Esophagus squamous epithelium (tissue), 4 donors: ENCODE measurements around the gene TMEM198.

Experiments used
- POLR2A ChIP-seq, 4 donors: fragments of 450-650 bp; IDR thresholded peaks; one replicate each; pipeline ENCODE4 v1.6.1; 2017; ENCODE audit warnings: antibody characterized with exemption in 4 of 4, mild to moderate bottlenecking in 4 of 4, moderate library complexity in 3 of 4
- TF ChIP-seq, protein P1 (sequence below), 6 experiments: fragments of 450-650 bp in 4 of 6; fragments of 200-600 bp in 2 of 6; sonication (generic) in 2 of 6; IDR thresholded peaks; one replicate each; pipeline ENCODE4 v1.5.1; 2016 to 2019; ENCODE audit warnings: antibody characterized with exemption in 6 of 6, mild to moderate bottlenecking in 4 of 6, moderate library complexity in 4 of 6

DNA sequence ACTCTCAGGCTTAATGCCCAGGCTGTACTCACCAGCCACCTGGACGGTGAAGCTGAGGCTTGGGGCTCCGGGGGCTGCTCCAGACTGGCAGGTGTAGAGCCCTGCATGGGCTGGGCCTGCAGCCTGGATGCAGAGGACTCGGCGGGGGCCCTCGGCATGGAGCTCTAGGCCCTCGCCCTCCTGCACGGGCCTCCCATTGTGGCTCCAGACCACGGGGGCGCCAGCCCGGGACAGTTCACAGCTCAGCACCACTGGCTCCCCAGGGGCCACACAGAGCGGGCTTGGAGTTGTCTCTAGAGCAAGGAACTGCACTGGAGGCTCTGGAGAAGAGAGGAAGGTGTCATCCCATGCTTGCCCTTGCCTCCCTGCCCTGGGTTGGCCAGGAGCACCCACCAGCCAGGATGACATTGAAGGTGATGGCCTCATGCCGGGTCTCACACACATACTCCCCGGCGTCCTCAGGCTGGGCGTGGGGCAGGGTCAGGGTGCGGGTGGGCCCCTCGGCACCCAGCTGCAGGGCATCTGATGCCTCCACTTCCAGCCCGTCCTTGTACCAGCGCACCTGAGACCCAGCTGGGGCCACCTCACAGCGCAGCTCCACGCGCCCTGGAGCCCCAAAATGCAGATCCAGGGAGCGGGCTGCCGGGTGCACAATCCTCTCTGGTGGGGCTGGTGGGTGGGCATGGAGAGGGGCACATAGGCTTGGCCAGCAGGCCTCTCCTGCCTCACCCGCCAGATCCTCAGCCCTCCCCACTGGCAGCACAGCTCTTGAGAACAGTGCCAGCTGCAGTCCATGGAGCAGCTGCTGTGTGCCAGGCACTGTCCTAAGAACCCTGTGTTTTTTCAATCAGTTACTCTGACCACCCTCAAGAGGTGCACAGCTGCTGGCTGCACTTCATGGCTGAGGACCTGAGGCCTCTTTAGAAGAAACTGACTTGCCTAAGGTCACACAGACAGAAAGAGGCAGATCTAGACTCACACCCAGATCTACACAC, 14.3 kb downstream of the TMEM198 start:
- TF ChIP-seq, protein P1, sequence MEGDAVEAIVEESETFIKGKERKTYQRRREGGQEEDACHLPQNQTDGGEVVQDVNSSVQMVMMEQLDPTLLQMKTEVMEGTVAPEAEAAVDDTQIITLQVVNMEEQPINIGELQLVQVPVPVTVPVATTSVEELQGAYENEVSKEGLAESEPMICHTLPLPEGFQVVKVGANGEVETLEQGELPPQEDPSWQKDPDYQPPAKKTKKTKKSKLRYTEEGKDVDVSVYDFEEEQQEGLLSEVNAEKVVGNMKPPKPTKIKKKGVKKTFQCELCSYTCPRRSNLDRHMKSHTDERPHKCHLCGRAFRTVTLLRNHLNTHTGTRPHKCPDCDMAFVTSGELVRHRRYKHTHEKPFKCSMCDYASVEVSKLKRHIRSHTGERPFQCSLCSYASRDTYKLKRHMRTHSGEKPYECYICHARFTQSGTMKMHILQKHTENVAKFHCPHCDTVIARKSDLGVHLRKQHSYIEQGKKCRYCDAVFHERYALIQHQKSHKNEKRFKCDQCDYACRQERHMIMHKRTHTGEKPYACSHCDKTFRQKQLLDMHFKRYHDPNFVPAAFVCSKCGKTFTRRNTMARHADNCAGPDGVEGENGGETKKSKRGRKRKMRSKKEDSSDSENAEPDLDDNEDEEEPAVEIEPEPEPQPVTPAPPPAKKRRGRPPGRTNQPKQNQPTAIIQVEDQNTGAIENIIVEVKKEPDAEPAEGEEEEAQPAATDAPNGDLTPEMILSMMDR (IDR thresholded peaks at IDR 0.05), result no peak
- no peak for TF ChIP-seq POLR2A (IDR thresholded peaks at IDR 0.05)
